Gastroesophageal sphincter (tissue), 4 donors: ENCODE results near the gene CPNE8. TPM values are rescaled to one million over a fixed set of nuclear protein-coding genes. Genes with fewer than 3 reads are reported as not detected.

ENCODE experiments used
- ATAC-seq: fragments of 150-250 bp; one replicate; pipeline ENCODE4 v1.9.1; 2016; ENCODE audit warnings: mild to moderate bottlenecking, moderate library complexity
- H3K27ac ChIP-seq, 4 donors: fragments of 200-600 bp; sonication (generic) in 3 of 4; 1 replicate in 3 of 4; 2 replicates in 1 of 4; pipeline ENCODE4 v1.5.1; 2016 to 2019
- H3K27me3 ChIP-seq: fragments of 200-600 bp; sonication (generic); one replicate; pipeline ENCODE4 v1.5.1; 2019
- H3K36me3 ChIP-seq, 2 donors: fragments of 200-600 bp; sonication (generic); one replicate each; pipeline ENCODE4 v1.5.1; 2019; ENCODE audit warnings: control low read depth in 1 of 2
- H3K4me1 ChIP-seq, 3 donors: fragments of 200-600 bp; sonication (generic); 1 replicate in 2 of 3; 2 replicates in 1 of 3; pipeline ENCODE4 v1.5.1; 2016 to 2019; ENCODE audit warnings: control low read depth in 2 of 3
- H3K4me3 ChIP-seq, 2 donors: fragments of 200-600 bp; sonication (generic); one replicate each; pipeline ENCODE4 v1.5.1; 2019; ENCODE audit warnings: mild to moderate bottlenecking in 1 of 2, moderate library complexity in 1 of 2
- H3K9me3 ChIP-seq, 3 donors: fragments of 200-600 bp; sonication (generic); one replicate each; pipeline ENCODE4 v1.5.1; 2017 to 2019; ENCODE audit warnings: control low read depth in 2 of 3
- CTCF ChIP-seq, 4 experiments: fragments of 200-600 bp in 2 of 4; fragments of 450-650 bp in 2 of 4; sonication (generic) in 1 of 4; IDR thresholded peaks; one replicate each; pipeline ENCODE4 v1.5.1; 2017 to 2019; ENCODE audit warnings: antibody characterized with exemption in 4 of 4, mild to moderate bottlenecking in 2 of 4, moderate library complexity in 2 of 4
- EP300 ChIP-seq: sonication (generic); formaldehyde crosslinking; IDR thresholded peaks from one replicate; pipeline ENCODE4 v1.6.1; 2017; ENCODE audit warnings: antibody characterized with exemption, mild to moderate bottlenecking
- POLR2A ChIP-seq, 2 donors: fragments of 450-650 bp; IDR thresholded peaks; one replicate each; pipeline ENCODE4 v1.6.1; 2017; ENCODE audit warnings: antibody characterized with exemption in 2 of 2, mild to moderate bottlenecking in 2 of 2, moderate library complexity in 1 of 2
- POLR2AphosphoS5 ChIP-seq: sonication (generic); formaldehyde crosslinking; IDR thresholded peaks from one replicate; pipeline ENCODE4 v1.6.1; 2017; ENCODE audit warnings: antibody characterized with exemption
- WGBS, 2 donors: methylation state at CpG; one replicate each; pipeline ENCODE4 v1.1.5; 2018; ENCODE audit warnings: low coverage in 1 of 2; 5-methylcytosine and 5-hydroxymethylcytosine counted together
- total RNA-seq, 4 donors: library from RNA; depleted of rRNA; stranded (reverse); fragments of >200 nt; gene quantifications; one replicate each; pipeline ENCODE4 v1.1.0, GENCODE V29; 2016

The CPNE8 gene
- total RNA-seq, 4 donors from 2014 or later, result 15.5 to 44.2 (median 21.2) TPM

- no peak for ATAC-seq
- TF ChIP-seq POLR2AphosphoS5, result no peak
- TF ChIP-seq POLR2A (IDR thresholded peaks at IDR 0.05), result no peak
- no peak for TF ChIP-seq CTCF (IDR thresholded peaks at IDR 0.05)
- TF ChIP-seq EP300, result no peak
- 44 to 64% methylated on average over 1 of the region's 1 CpG for WGBS, 2 donors
These were observed 54.9 kb downstream of the CPNE8 start for GRCh38 chr12:38850461-38850860.

GRCh38 chr12:38847247-38847646, 58.1 kb downstream of the CPNE8 start:
- TF ChIP-seq POLR2A (IDR thresholded peaks at IDR 0.05) (no peak), CTCF (IDR thresholded peaks at IDR 0.05) (no peak), POLR2AphosphoS5 (no peak), EP300 (no peak)
- ATAC-seq, result no peak
- H3K36me3 ChIP-seq, result no peaks in the 10 kb centered on the region
- peaks cover 0 to 11% (median 0%) of the 10 kb centered on the region in 3 donors for H3K4me1 ChIP-seq
- no peak overlapping the region for H3K27ac ChIP-seq
- no peaks in the 10 kb centered on the region for H3K9me3 ChIP-seq
- H3K27me3 ChIP-seq, result no peaks in the 10 kb centered on the region
- 72 to 77% methylated on average over 2 of the region's 2 CpGs for WGBS, 2 donors
- no peak overlapping the region for H3K4me3 ChIP-seq

More at GRCh38 chr12:38850461-38850860, 54.9 kb downstream of the CPNE8 start:
- Histone ChIP-seq H3K4me3 (no peak overlapping the region), H3K4me1 (peaks cover 0 to 24% (median 0%) of the 10 kb centered on the region in 3 donors), H3K36me3 (no peaks in the 10 kb centered on the region), H3K27me3 (no peaks in the 10 kb centered on the region), H3K27ac (no peak overlapping the region), H3K9me3 (no peaks in the 10 kb centered on the region)

- Histone ChIP-seq H3K27ac (no peak overlapping the region), H3K4me1 (peaks cover 0 to 4% (median 0%) of the 10 kb centered on the region in 3 donors), H3K9me3 (no peaks in the 10 kb centered on the region), H3K4me3 (no peak overlapping the region), H3K36me3 (no peaks in the 10 kb centered on the region), H3K27me3 (no peaks in the 10 kb centered on the region)
- whole genome bisulfite sequencing, 2 donors, result 82 to 86% methylated on average over 4 of the region's 4 CpGs
- TF ChIP-seq POLR2AphosphoS5 (no peak), EP300 (no peak), CTCF (IDR thresholded peaks at IDR 0.05) (no peak), POLR2A (IDR thresholded peaks at IDR 0.05) (no peak)
- no peak for ATAC-seq
These were observed 61.1 kb downstream of the CPNE8 start for GRCh38 chr12:38844267-38844666.

- Histone ChIP-seq H3K27ac (no peak overlapping the region), H3K4me1 (no peaks in the 10 kb centered on the region), H3K27me3 (no peaks in the 10 kb centered on the region), H3K9me3 (no peaks in the 10 kb centered on the region), H3K36me3 (no peaks in the 10 kb centered on the region), H3K4me3 (no peak overlapping the region)
- TF ChIP-seq EP300, result no peak
- TF ChIP-seq CTCF (IDR thresholded peaks at IDR 0.05), result no peak
- no peak for TF ChIP-seq POLR2A (IDR thresholded peaks at IDR 0.05)
- TF ChIP-seq POLR2AphosphoS5, result no peak
- 82 to 95% methylated on average over 1 to 2 of the region's 2 CpGs for WGBS, 2 donors
- no peak for ATAC-seq
These were observed 67.1 kb downstream of the CPNE8 start for GRCh38 chr12:38838056-38838850.

- Histone ChIP-seq H3K9me3 (no peaks in the 10 kb centered on the region), H3K4me3 (no peak overlapping the region), H3K4me1 (no peaks in the 10 kb centered on the region), H3K27ac (no peak overlapping the region), H3K27me3 (no peaks in the 10 kb centered on the region), H3K36me3 (peaks cover 0 to 8% of the 10 kb centered on the region in 2 donors)
- no peak for ATAC-seq
- 80 to 89% methylated on average over 5 of the region's 5 CpGs for WGBS, 2 donors
- TF ChIP-seq EP300, result no peak
- no peak for TF ChIP-seq POLR2AphosphoS5
- no peak for TF ChIP-seq CTCF (IDR thresholded peaks at IDR 0.05)
- TF ChIP-seq POLR2A (IDR thresholded peaks at IDR 0.05), result no peak
These were observed 73.7 kb downstream of the CPNE8 start for GRCh38 chr12:38831715-38832114.
